ENCODE data around the gene GLS.
"Not testable (repeated sequence)": the region's sequence is repeated elsewhere in the genome, so short reads cannot be mapped to it uniquely, and the experiment has no call there.

Gene GLS

GRCh38 chr2:190935054-190935453 is 54.4 kb downstream of the GLS start:
- DNase-seq: no peak

DNA sequence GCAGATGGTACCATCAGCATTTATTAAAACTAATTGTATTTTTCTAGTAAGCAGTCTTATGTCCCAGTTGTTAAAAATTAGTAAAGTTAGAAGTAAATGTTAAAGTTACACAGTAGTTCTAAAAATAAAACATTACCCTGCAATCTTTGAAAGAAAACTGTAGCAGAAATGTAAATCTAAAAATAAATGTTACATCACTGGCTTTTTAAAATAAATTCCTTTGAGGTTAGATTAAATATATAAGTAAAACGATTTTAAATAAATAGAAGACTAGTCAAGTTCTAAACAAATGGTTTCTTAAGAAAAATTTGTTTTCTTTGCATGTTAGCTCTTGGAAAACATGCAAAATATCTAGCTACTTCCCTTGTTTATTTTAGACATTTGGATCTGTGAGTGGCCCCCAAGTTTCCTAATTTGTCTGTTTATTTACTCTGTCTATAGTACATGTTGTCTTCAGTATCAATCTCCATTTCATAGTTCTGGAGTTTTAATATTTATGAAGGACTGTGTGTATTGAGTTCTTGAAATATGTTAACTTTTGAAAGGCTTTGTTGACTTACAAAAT is 58.2 kb downstream of the GLS start:
- no peak for DNase-seq

- no peak for DNase-seq
These were observed 59.8 kb downstream of the GLS start for GRCh38 chr2:190940454-190940853.

DNA sequence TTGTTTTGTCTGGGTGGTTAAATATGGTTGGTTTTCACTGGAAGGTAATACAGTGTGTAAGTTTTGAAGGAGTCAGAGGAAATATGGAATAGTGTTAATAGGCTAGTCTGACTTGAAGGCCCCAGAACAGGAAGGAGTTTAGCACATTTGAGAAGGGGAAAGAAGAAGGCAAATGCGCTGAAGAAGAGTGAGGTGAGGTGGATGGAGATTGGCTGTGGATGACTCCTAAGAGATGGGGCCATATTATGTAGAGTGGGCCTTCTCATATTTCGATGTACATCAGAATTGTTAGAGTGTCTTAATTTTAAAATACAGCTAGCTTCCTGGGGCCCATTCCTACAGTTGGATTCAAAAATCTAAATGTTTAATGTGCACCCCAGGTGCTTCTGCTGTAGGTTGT is 61.0 kb downstream of the GLS start:
- DNase-seq: no peak

DNA sequence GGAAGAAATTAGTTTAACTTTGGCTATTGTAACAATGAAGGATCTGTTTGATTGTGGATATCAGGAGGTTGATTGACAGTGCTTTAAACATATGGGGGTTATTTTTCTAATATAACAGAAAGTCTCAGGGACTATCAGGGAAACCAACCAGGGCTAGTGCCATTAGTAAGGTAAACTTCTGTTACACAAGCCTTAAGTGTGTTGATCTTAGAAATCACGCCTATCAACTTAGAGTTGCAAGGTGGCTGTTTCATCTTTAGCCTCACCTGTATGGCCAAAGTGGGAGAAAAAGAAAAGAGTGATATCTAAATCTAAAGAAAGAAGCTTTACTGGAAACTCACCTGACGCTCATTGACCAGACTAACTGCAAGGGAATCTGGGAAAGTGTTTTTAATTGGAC is 62.1 kb downstream of the GLS start:
- DNase-seq: no peak

DNA sequence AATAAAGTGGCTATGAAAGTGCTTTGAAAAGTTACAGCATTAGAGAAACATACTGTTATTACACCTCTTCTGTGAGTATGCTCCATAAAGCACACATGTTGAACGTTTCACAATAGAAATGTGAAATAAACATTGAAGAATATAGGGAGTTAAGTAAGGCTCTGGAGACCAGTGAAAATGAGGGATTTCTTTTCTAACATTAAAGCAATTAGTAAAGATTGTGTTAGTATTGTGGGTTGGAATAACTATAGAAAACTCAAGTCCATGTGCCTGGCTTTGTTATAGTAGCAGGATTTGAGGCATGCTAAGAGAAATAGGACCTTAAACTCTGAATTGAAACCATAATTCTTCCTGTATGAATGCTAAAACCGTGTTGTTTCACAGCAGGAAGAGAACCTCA is 63.1 kb downstream of the GLS start:
- no peak for DNase-seq

- DNase-seq: no peak
These were observed 66.5 kb downstream of the GLS start for GRCh38 chr2:190947141-190947540.

- no peak for DNase-seq
These were observed 67.2 kb downstream of the GLS start for GRCh38 chr2:190947711-190948251.

GRCh38 chr2:190948671-190949070 is 68.0 kb downstream of the GLS start:
- DNase-seq: no peak

GRCh38 chr2:190950566-190950991 is 70.0 kb downstream of the GLS start:
- DNase-seq: peak in 1 of 2 experiments; percentile 6

DNA sequence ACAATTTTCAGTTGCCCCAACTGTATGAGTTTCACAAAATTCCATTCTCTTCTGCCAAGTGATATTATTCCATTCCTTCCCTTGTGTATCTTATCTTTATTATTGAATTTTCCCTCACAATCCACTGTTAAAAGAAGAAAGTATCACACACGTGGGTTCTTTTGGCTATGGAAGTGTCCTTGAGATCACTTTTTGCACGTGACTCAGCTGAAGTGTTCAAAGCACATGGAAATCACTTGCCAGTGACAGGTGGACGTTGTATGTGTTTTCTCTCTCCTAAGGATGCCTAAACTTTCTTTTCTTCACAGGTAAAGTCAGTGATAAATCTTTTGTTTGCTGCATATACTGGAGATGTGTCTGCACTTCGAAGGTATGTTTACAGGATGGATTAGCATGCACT is 72.6 kb downstream of the GLS start:
- DNase-seq: no peak

GRCh38 chr2:190959911-190960788 is 79.5 kb downstream of the GLS start:
- DNase-seq: no peak

DNA sequence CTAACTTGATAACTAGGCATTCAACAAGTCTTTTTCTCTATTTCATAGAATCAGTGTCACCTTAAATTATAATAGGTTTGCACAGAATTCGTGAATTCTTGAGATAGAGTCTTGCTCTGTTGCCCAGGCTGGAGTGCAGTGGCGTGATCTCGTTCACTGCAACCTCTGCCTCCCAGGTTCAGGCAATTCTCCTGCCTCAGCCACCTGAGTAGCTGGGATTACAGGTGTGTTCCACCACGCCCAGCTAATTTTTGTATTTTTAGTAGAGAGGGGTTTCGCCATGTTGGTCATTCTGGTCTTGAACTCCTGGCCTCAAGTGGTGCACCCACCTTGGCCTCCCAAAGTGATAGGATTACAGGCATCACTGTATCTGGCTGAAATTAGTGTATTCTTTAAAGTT is 80.5 kb downstream of the GLS start:
- not testable (repeated sequence) for DNase-seq

DNA sequence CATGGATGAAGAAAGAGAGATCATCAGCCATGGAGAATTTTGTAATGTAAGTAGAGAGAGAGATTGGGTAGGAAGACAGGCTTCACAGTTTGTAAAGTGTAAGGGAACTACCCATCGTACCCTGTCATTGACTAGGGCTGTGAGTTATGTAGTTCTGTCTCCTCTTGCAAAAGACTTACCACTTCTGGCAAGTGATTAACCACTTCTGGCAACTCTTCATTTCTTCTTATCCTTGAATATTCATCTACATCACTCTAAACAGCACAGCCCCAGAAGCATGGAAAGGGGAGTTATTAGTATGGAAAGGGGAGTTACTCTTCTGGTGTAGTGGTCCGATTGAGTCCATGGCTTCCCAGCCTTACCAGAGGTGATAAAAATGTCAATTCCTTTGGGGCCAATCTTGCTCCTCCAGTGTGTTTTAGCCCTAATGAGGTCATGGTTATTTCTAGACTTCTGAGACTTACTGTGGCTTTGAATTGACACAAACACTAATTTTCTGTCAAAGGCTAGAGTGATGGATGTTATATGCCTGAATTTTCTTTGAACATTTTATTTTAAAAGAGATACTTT is 81.4 kb downstream of the GLS start:
- no peak for DNase-seq

- DNase-seq: no peak
These were observed 82.5 kb downstream of the GLS start for GRCh38 chr2:190963088-190963487.

- no peak for DNase-seq
These were observed 83.7 kb downstream of the GLS start for GRCh38 chr2:190964170-190964795.

DNA sequence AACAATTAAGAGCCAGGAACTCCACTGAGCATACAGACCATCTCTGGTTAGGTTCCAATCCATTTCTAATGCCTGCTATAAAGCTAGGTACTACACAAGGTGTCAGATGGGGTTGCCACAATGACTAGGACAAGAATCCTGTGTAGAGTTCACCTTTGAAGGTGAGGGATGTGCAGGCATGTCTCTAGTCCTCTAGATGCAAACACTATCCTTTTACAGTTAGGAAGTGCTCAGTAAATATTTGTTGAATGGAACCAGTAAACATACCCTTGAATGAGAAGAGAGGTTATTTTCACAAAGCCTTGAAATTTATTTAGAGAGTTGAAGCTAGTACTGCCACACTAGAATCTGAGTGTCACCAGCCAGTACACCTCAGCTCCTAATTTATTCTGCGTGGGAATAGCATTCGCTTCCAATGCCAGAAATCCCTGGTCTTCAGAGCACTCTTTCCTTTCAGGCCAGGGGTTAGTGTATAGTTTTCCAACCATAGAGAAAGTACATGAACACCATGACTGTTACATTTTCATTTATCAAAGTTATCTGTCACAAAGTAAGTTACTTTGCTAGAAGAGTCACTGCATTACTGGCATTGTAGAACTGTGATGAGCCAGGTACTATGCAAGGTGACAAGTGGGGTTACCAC is 85.1 kb downstream of the GLS start:
- no peak for DNase-seq

GRCh38 chr2:190968522-190968921 is 87.9 kb downstream of the GLS start:
- DNase-seq: no peak

DNA sequence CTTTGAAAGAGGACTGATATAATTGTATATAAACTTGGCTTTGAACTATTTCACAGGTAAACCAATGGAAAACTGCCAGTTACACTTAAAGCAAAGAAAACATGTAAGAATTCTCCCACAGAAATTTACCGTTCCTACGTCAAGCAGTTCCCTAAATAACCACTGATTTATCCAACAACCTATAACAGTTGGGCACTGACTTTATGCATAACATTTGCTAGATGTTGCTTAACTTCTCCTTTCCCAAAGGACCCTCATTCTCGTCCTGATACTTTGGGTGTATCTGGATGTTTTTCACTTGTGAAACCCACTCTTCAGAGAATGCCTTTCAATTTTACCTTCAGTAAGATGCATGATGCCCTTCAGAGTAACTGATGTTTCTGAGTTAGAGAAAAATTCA is 89.5 kb downstream of the GLS start:
- DNase-seq: no peak

GRCh38 chr2:190970873-190971506 is 90.4 kb downstream of the GLS start:
- no peak for DNase-seq

- DNase-seq: no peak
These were observed 91.6 kb downstream of the GLS start for GRCh38 chr2:190972213-190972612.

DNA sequence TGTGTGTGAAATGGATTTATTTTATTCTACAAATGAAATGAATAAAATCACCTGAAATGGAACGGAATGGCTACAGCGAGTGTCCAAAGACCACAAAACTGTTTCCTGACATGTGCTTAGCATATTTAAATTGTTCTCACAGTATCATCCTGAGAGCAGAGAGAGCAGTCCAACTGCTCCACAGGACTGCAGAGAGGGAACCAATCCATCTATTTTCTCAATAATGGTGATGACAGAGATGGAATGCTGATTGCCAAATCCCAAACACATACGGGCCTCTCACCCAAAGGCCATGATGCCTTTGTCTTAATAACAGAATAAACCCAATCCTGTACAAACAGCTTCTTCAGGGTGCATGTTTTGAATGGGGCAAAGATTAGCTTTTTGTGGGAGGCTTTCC is 92.2 kb downstream of the GLS start:
- no peak for DNase-seq

All from cerebellar nuclear complex (tissue), 1 donor.